HG03095 (cell line): ENCODE data around the gene MRPL41.
"Not testable (repeated sequence)": the region's sequence is repeated elsewhere in the genome, so short reads cannot be mapped to it uniquely, and the experiment has no call there.

ENCODE experiments used
- ATAC-seq: cut with Tn5 transposase; IDR thresholded peaks from one replicate; pipeline ENCODE4 v1.9.1; 2021; ENCODE audit warnings: moderate library complexity; ENCODE audit not compliant: unreplicated experiment

Gene MRPL41

GRCh38 chr9:137521405-137521985, 30.2 kb upstream of the MRPL41 start:
- no peak for ATAC-seq

GRCh38 chr9:137522746-137523455, 28.8 kb upstream of the MRPL41 start:
- no peak for ATAC-seq

- no peak for ATAC-seq
These were observed 27.3 kb upstream of the MRPL41 start for GRCh38 chr9:137524161-137524980.

- no peak for ATAC-seq
These were observed 26.7 kb upstream of the MRPL41 start for GRCh38 chr9:137524981-137525317.

- ATAC-seq = no peak
These were observed 21.3 kb upstream of the MRPL41 start for GRCh38 chr9:137530331-137530730.

GRCh38 chr9:137531099-137531765, 20.4 kb upstream of the MRPL41 start:
- no peak for ATAC-seq

GRCh38 chr9:137532891-137533468, 18.7 kb upstream of the MRPL41 start:
- not testable (repeated sequence) for ATAC-seq

- ATAC-seq = no peak
These were observed 17.2 kb upstream of the MRPL41 start for GRCh38 chr9:137534256-137535119.

- no peak for ATAC-seq
These were observed 16.6 kb upstream of the MRPL41 start for GRCh38 chr9:137535120-137535428.

GRCh38 chr9:137536594-137537131, 15.0 kb upstream of the MRPL41 start:
- ATAC-seq = not testable (repeated sequence)

- no peak for ATAC-seq
These were observed 13.6 kb upstream of the MRPL41 start for GRCh38 chr9:137538058-137538457.

- ATAC-seq = no peak
These were observed 11.1 kb upstream of the MRPL41 start for GRCh38 chr9:137540536-137540935.

GRCh38 chr9:137542486-137542885, 9.2 kb upstream of the MRPL41 start:
- ATAC-seq = no peak

- no peak for ATAC-seq
These were observed 8.3 kb upstream of the MRPL41 start for GRCh38 chr9:137543237-137543963.

GRCh38 chr9:137544176-137544760, 7.4 kb upstream of the MRPL41 start:
- ATAC-seq = no peak

GRCh38 chr9:137545123-137545522, 6.6 kb upstream of the MRPL41 start:
- ATAC-seq = no peak

GRCh38 chr9:137547687-137548543, 3.8 kb upstream of the MRPL41 start:
- no peak for ATAC-seq

GRCh38 chr9:137550231-137550621, 1.5 kb upstream of the MRPL41 start, which contains the start of gene PNPLA7:
TSS of gene PNPLA7 (minus strand) at chr9:137550402. CDS start at chr9:137550197, 205 bp downstream.
- ATAC-seq = no peak
